ENCODE data around the gene CLEC4C. TPM values are rescaled to one million over a fixed set of nuclear protein-coding genes. Genes with fewer than 3 reads are reported as not detected.
"Not testable (repeated sequence)": the region's sequence is repeated elsewhere in the genome, so short reads cannot be mapped to it uniquely, and the experiment has no call there.

CLEC4C gene
- total and polyA plus RNA-seq, 2 of the 8 experiments (the other 6 are each of a cell fraction or from before 2014, with no cell fraction given): 0.76 TPM; not detected in 1

GRCh38 chr12:7751941-7752922 is 5.1 kb upstream of the CLEC4C start:
- not testable (repeated sequence) for H3K4me1 ChIP-seq (replicated peaks in 1 of 4; ENCODE audit: control insufficient read depth in 3 of 4, insufficient read depth in 4 of 4, low read length in 3 of 4); H3K23me2 ChIP-seq (ENCODE audit: low read depth, low read length); H3K18ac ChIP-seq (ENCODE audit: extremely low read depth, low read length); H3K4me2 ChIP-seq (ENCODE audit: insufficient read depth in 1 of 2, low read depth in 2 of 2, low read length in 2 of 2); H4K20me1 ChIP-seq (replicated peaks in 1 of 2; ENCODE audit: control insufficient read depth in 1 of 2, insufficient read depth in 2 of 2, low read length in 2 of 2); H2BK120ac ChIP-seq (replicated peaks; ENCODE audit: low read depth, low read length); DNase-seq (ENCODE audit: low read depth in 1 of 2, low spot score in 2 of 2); H3K79me2 ChIP-seq (ENCODE audit: control insufficient read depth in 1 of 2, insufficient read depth in 2 of 2, low read length in 2 of 2); H3K36me3 ChIP-seq (ENCODE audit: control insufficient read depth in 2 of 4, insufficient read depth in 4 of 4, low read length in 3 of 4); H3K56ac ChIP-seq (replicated peaks; ENCODE audit: insufficient read length, low read depth, low read length); H2BK5ac ChIP-seq (ENCODE audit: low read depth, low read length); H3K23ac ChIP-seq (ENCODE audit: insufficient read length); H3K14ac ChIP-seq (ENCODE audit: insufficient read length); H3K4me3 ChIP-seq (ENCODE audit: extremely low read depth in 1 of 4, insufficient read depth in 2 of 4, low read depth in 3 of 4, low read length in 4 of 4); H3K9me3 ChIP-seq (ENCODE audit: insufficient read depth in 2 of 2, low read depth in 1 of 2, low read length in 1 of 2); H3K27me3 ChIP-seq (replicated peaks in 1 of 4; ENCODE audit: control insufficient read depth in 3 of 4, extremely low read depth in 1 of 4, insufficient read depth in 3 of 4, low read length in 3 of 4); H3K9ac ChIP-seq (replicated peaks in 1 of 4; ENCODE audit: extremely low read depth in 1 of 4, low read depth in 3 of 4, low read length in 3 of 4); H2BK12ac ChIP-seq (ENCODE audit: low read depth, low read length); H3K4ac ChIP-seq (replicated peaks; ENCODE audit: insufficient read length, low read depth, low read length); H2BK15ac ChIP-seq (ENCODE audit: low read length); H3K79me1 ChIP-seq (ENCODE audit: low read depth, low read length); H2AFZ ChIP-seq (ENCODE audit: low read length); H2AK5ac ChIP-seq (ENCODE audit: low read depth, low read length); H3K27ac ChIP-seq (ENCODE audit: low read depth, low read length); H4K91ac ChIP-seq (replicated peaks; ENCODE audit: insufficient read length, low read length); H4K5ac ChIP-seq (ENCODE audit: insufficient read length, low read depth, low read length); FAIRE-seq
- 95% methylated on average over 33 of the region's 48 CpGs; no CpG with 5 or more reads in 1 of the 2 experiments for WGBS, 2 experiments (ENCODE audit: extremely low coverage in 1 of 2, insufficient coverage in 1 of 2, insufficient read length in 1 of 2, insufficient replicate concordance in 2 of 2, low coverage in 1 of 2, low lambda C conversion rate in 2 of 2, missing lambda C conversion rate in 1 of 2)
- ChIA-PET POLR2A (ENCODE audit: partially characterized antibody) (interaction anchor here (0.5 to 1.5 kb wide), 4 partner anchors 16 to 53 kb away, joined by 3 to 4 read pairs (median 4); no protein-coding TSS in a partner anchor), CTCF (ENCODE audit: partially characterized antibody) (interaction anchor here (0.6 to 3.1 kb wide), 7 partner anchors 11 to 76 kb away, joined by 3 to 10 read pairs (median 3); partner anchors contain the start of gene NANOG)
- H4K8ac ChIP-seq (ENCODE audit: extremely low read depth, insufficient read depth, low read length): peak overlapping the region; percentile 35
- peak overlapping the region; percentile 61; the same call in 1 of the 2 replicates for H2BK20ac ChIP-seq (ENCODE audit: low read length)
